ENCODE results near the gene CLCNKA.

CLCNKA gene

GRCh38 chr1:16078925-16079656 is 57.3 kb downstream of the CLCNKA start:
- DNase-seq: peak; percentile 52 to 53

GRCh38 chr1:16080422-16081150 is 58.8 kb downstream of the CLCNKA start:
- DNase-seq: no peak

- DNase-seq: no peak
Observed at GRCh38 chr1:16081636-16082035, 59.8 kb downstream of the CLCNKA start.

- peak; percentile 72 for DNase-seq
Observed at GRCh38 chr1:16082283-16083038, 60.6 kb downstream of the CLCNKA start.

- no peak for DNase-seq
Observed at GRCh38 chr1:16083486-16083885, 61.6 kb downstream of the CLCNKA start.

All from inflammatory macrophage (primary cell).